ENCODE results near the gene NOD1.

- no peak for TF ChIP-seq CTCF (conservative IDR thresholded peaks at IDR 0.05)
- no peak for TF ChIP-seq ZFX (IDR thresholded peaks at IDR 0.05)
Observed at GRCh38 chr7:30513762-30514161, 35.2 kb upstream of the NOD1 start.
